Pericardium fibroblast (primary cell): ENCODE results near the gene CENPVL1. TPM values are rescaled to one million over a fixed set of nuclear protein-coding genes. Genes with fewer than 3 reads are reported as not detected.

Source experiments
- total RNA-seq: library from RNA; depleted of rRNA; stranded (reverse); fragments of >200 nt; gene quantifications from 2 replicates; pipeline ENCODE4 v1.2.3, GENCODE V29; 2015

CENPVL1 gene
- not detected in 2 replicates for total RNA-seq

GRCh38 chrX:51710277-51711164 lies at the start of gene CENPVL1:
CENPVL1 (plus strand) TSS chrX:51710512; CDS start chrX:51710512, 0 bp downstream.

GRCh38 chrX:51682720-51683062 lies 27.6 kb upstream of the CENPVL1 start, which contains the start of gene CENPVL2:
CENPVL2 (minus strand) TSS chrX:51682831; CDS start chrX:51682831, 0 bp downstream.

GRCh38 chrX:51743179-51743957 lies 33.1 kb downstream of the CENPVL1 start, which contains the start of gene GSPT2:
GSPT2 (plus strand) TSS chrX:51743442; CDS start chrX:51743627, 185 bp downstream.

Other genes with a start within 250 kb of the CENPVL1 start
- gene NUDT11, start 213.9 kb upstream of the CENPVL1 start, total RNA-seq = 7.4 and 13.5 TPM in 2 replicates
- gene CENPVL3, start 91.6 kb upstream of the CENPVL1 start, total RNA-seq = not detected in 2 replicates
- gene CENPVL2, start 27.7 kb upstream of the CENPVL1 start, total RNA-seq = not detected in 2 replicates
- 4.5 and 5.1 TPM in 2 replicates for gene GSPT2, start 32.9 kb downstream of the CENPVL1 start, total RNA-seq
- gene MAGED1, start 183.1 kb downstream of the CENPVL1 start, total RNA-seq = 222 and 332 TPM in 2 replicates